Fibroblast of pulmonary artery (primary cell): ENCODE results near the gene TGFBR3.

Source experiments
- DNase-seq: peaks from one replicate; pipeline ENCODE4 v3.0.0-alpha.2; 2010; ENCODE audit warnings: low read depth
- H3K4me3 ChIP-seq: replicated peaks from 2 replicates; pipeline ENCODE4 v1.5.1; 2011; ENCODE audit warnings: low read depth, mild to moderate bottlenecking, control low read depth, low read length, moderate library complexity
- CTCF ChIP-seq: IDR thresholded peaks from 2 replicates; pipeline ENCODE4 v1.5.1; 2011; ENCODE audit warnings: mild to moderate bottlenecking, control low read depth, low read length, inconsistent platforms; ENCODE audit errors: missing control alignments

Gene TGFBR3

GRCh38 chr1:91763252-91763651 is 122.7 kb downstream of the TGFBR3 start:
- TF ChIP-seq CTCF, result no peak
- DNase-seq, result peak; percentile 42
- H3K4me3 ChIP-seq, result no peak overlapping the region

- no peak for DNase-seq
- no peak for TF ChIP-seq CTCF
- H3K4me3 ChIP-seq, result no peak overlapping the region
Measured at GRCh38 chr1:91761295-91761721, 124.6 kb downstream of the TGFBR3 start.

GRCh38 chr1:91760512-91760911 is 125.4 kb downstream of the TGFBR3 start:
- H3K4me3 ChIP-seq, result no peak overlapping the region
- no peak for DNase-seq
- TF ChIP-seq CTCF, result no peak

- no peak for DNase-seq
- H3K4me3 ChIP-seq, result no peak overlapping the region
- no peak for TF ChIP-seq CTCF
Measured at GRCh38 chr1:91759076-91759475, 126.9 kb downstream of the TGFBR3 start.

GRCh38 chr1:91757763-91758460 is 128.0 kb downstream of the TGFBR3 start:
- TF ChIP-seq CTCF, result no peak
- no peak overlapping the region for H3K4me3 ChIP-seq
- no peak for DNase-seq

- no peak for DNase-seq
- no peak for TF ChIP-seq CTCF
Measured at GRCh38 chr1:91755702-91756287, 130.2 kb downstream of the TGFBR3 start.

More at GRCh38 chr1:91755702-91756287, 130.2 kb downstream of the TGFBR3 start:
- no peak overlapping the region for H3K4me3 ChIP-seq
